Ascending aorta (tissue), 2 donors: ENCODE data around the gene PCLO. TPM values are rescaled to one million over a fixed set of nuclear protein-coding genes. Genes with fewer than 3 reads are reported as not detected.

Experiments used
- DNase-seq, 2 donors: peaks; one replicate each; pipeline ENCODE4 v3.0.0-alpha.2; 2019; ENCODE audit warnings: low spot score in 2 of 2
- H3K27ac ChIP-seq, 2 donors: fragments of 200-600 bp; sonication (generic); one replicate each; pipeline ENCODE4 v1.5.1; 2016 to 2017; ENCODE audit warnings: mild to moderate bottlenecking in 1 of 2
- H3K27me3 ChIP-seq: fragments of 200-600 bp; sonication (generic); one replicate; pipeline ENCODE4 v1.5.1; 2017
- H3K36me3 ChIP-seq, 2 donors: fragments of 200-600 bp; sonication (generic); one replicate each; pipeline ENCODE4 v1.5.1; 2016
- H3K4me1 ChIP-seq, 2 donors: fragments of 200-600 bp; sonication (generic); one replicate each; pipeline ENCODE4 v1.5.1; 2016 to 2017; ENCODE audit warnings: mild to moderate bottlenecking in 1 of 2
- H3K4me3 ChIP-seq, 2 donors: fragments of 200-600 bp; sonication (generic); one replicate each; pipeline ENCODE4 v1.5.1; 2016 to 2017; ENCODE audit warnings: mild to moderate bottlenecking in 1 of 2
- H3K9me3 ChIP-seq, 2 donors: fragments of 200-600 bp; sonication (generic); one replicate each; pipeline ENCODE4 v1.5.1; 2016
- CTCF ChIP-seq, 3 experiments: fragments of 200-600 bp in 2 of 3; fragments of 450-650 bp in 1 of 3; sonication (generic) in 2 of 3; IDR thresholded peaks; one replicate each; pipeline ENCODE4 v1.5.1; 2016 to 2019; ENCODE audit warnings: antibody characterized with exemption in 3 of 3, mild to moderate bottlenecking in 1 of 3, moderate library complexity in 1 of 3
- intact Hi-C: fragments of 100-400 bp; cut with DNase I; formaldehyde crosslinking; loops from one replicate; pipeline ENCODE4 v1.15.1; 2023
- total RNA-seq: library from RNA; depleted of rRNA; stranded (reverse); fragments of >200 nt; gene quantifications from one replicate; pipeline ENCODE4 v1.1.0, GENCODE V29; 2016

The PCLO gene
- total RNA-seq, 1 donor from 2014 or later, result 0.11 TPM

DNA sequence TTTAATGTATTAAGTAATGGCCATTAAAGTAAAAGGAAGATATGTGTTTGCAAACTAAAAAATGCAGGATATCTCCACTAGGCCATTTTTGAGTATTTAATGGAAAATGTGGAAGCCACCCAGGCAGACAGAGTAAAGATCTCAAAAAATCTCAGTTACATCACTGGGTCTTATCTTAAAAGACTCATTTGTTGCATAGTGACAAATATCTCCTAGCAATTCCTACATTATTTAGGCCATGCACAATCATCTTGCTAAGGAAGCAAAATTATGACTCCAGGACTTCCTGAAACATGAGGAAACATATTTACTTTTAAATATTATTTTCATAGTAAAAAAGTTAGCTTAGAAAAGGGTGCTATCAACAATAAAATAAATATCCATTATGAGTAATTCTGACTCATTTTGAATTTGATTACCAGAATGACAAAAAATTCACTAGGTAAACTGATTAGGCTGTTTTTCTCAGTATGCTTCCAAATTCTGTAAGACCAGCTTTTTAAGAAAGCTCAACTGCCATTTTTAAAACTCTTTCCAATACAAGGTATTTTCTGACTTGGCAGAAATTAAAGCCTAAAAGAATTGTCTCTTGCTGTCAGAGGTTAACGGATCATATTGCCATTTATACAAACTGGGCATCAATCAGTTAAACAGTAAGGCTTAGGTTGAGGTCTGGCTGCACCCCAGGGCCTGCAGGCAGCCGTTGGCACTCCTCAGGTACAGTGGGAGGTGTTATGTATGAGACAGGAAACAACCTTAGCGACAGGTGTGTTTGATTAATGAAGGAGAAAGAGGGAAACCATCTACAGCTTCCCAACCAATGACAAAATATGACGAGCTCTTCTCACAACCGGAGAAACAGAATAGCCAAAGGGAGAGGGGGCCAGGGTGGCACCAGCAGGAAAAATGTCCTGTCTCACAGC, 31.8 kb downstream of the PCLO start:
- H3K36me3 ChIP-seq, result no peaks in the 10 kb centered on the region
- DNase-seq, result no peak
- no peak for TF ChIP-seq CTCF (IDR thresholded peaks at IDR 0.05)
- H3K4me1 ChIP-seq, result no peaks in the 10 kb centered on the region
- intact Hi-C loops, result no loop called here
- no peak overlapping the region for H3K4me3 ChIP-seq
- no peak overlapping the region for H3K27ac ChIP-seq
- H3K27me3 ChIP-seq, result no peaks in the 10 kb centered on the region
- no peaks in the 10 kb centered on the region for H3K9me3 ChIP-seq

- no peak overlapping the region for H3K27ac ChIP-seq
- TF ChIP-seq CTCF (IDR thresholded peaks at IDR 0.05), result no peak
Measured at GRCh38 chr7:83130191-83130590, 32.5 kb downstream of the PCLO start.

DNA sequence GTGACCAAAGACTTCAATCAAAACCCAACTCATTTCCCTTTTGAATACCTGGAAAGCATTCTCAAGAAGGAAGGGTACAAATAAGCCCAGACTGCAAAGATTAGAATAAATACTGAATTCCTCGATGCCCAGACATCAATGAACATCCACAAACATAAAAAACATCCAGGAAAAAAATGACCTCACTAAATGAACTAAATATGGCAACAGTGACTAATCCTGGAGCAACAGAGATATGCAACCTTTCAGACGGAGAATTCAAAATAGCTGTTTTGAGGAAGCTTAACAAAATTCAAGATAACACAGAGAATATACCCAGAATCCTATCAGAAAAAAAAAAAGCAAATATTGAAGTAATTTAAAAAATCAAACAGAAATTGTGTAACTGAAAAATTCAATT, 43.2 kb downstream of the PCLO start:
- no peak for DNase-seq

More at GRCh38 chr7:83130191-83130590, 32.5 kb downstream of the PCLO start:
- intact Hi-C loops, result no loop called here
- Histone ChIP-seq H3K4me3 (no peak overlapping the region), H3K27me3 (no peaks in the 10 kb centered on the region), H3K9me3 (no peaks in the 10 kb centered on the region), H3K36me3 (no peaks in the 10 kb centered on the region), H3K4me1 (no peaks in the 10 kb centered on the region)
- DNase-seq, result no peak

GRCh38 chr7:83119026-83119382, 43.7 kb downstream of the PCLO start:
- intact Hi-C loops, result no loop called here
- H3K36me3 ChIP-seq, result no peaks in the 10 kb centered on the region
- TF ChIP-seq CTCF (IDR thresholded peaks at IDR 0.05), result no peak
- H3K27ac ChIP-seq, result no peak overlapping the region
- H3K4me3 ChIP-seq, result no peak overlapping the region
- no peaks in the 10 kb centered on the region for H3K27me3 ChIP-seq
- no peaks in the 10 kb centered on the region for H3K4me1 ChIP-seq
- peaks cover 0 to 18% of the 10 kb centered on the region in 2 donors for H3K9me3 ChIP-seq
- no peak for DNase-seq

More for the DNA sequence above, 43.2 kb downstream of the PCLO start:
- Histone ChIP-seq H3K27ac (no peak overlapping the region), H3K9me3 (peaks cover 0 to 18% of the 10 kb centered on the region in 2 donors), H3K36me3 (no peaks in the 10 kb centered on the region), H3K27me3 (no peaks in the 10 kb centered on the region), H3K4me1 (no peaks in the 10 kb centered on the region), H3K4me3 (no peak overlapping the region)
- no peak for TF ChIP-seq CTCF (IDR thresholded peaks at IDR 0.05)
- intact Hi-C loops, result no loop called here

- Histone ChIP-seq H3K27me3 (no peaks in the 10 kb centered on the region), H3K4me3 (no peak overlapping the region), H3K4me1 (no peaks in the 10 kb centered on the region), H3K9me3 (peaks cover 0 to 18% of the 10 kb centered on the region in 2 donors), H3K27ac (no peak overlapping the region), H3K36me3 (no peaks in the 10 kb centered on the region)
- TF ChIP-seq CTCF (IDR thresholded peaks at IDR 0.05), result no peak
- intact Hi-C loops, result no loop called here
- DNase-seq, result no peak
Measured at GRCh38 chr7:83118347-83119025, 44.2 kb downstream of the PCLO start.
